PC-3 (cell line): Measurements from ENCODE around the gene TBC1D24.

Experiments used
- CTCF ChIP-seq: fragments of 300-600 bp; sonication (generic); conservative IDR thresholded peaks from 2 replicates; pipeline ENCODE4 v1.5.1; 2017; ENCODE audit warnings: antibody characterized with exemption, low read depth, mild to moderate bottlenecking, low read length
- EZH2 ChIP-seq: fragments of 300-600 bp; sonication (generic); IDR thresholded peaks from one replicate; pipeline ENCODE4 v1.6.1; 2017; ENCODE audit warnings: antibody characterized with exemption, mild to moderate bottlenecking, low read length; ENCODE audit not compliant: unreplicated experiment

- TF ChIP-seq CTCF (no peak), EZH2 (no peak)
Measured at GRCh38 chr16:2511128-2511800, 36.3 kb downstream of the TBC1D24 start.
